ENCODE data around the gene PRSS2.

GRCh38 chr7:142803901-142804300, 33.1 kb downstream of the PRSS2 start:
- TF ChIP-seq TAF1 (IDR thresholded peaks at IDR 0.05; ENCODE audit: borderline replicate concordance, low read depth, low read length): no peak
- TF ChIP-seq FOXJ3 (CRISPR knock-in tag; IDR thresholded peaks at IDR 0.05): no peak
- TF ChIP-seq RAD21 (IDR thresholded peaks at IDR 0.05; ENCODE audit: low read length): no peak
- no peak for TF ChIP-seq REST (IDR thresholded peaks at IDR 0.05; ENCODE audit: low read depth, low read length)
- no peak for TF ChIP-seq POLR2AphosphoS5 (IDR thresholded peaks at IDR 0.05; ENCODE audit: low read depth, low read length)
- TF ChIP-seq CTCF (IDR thresholded peaks at IDR 0.05): no peak
